DMS53 (cell line): Measurements from ENCODE around the gene PTGIR.

ENCODE experiments used
- DNase-seq: peaks from one replicate; lab custom pipeline; 2025; lab: John Stamatoyannopoulos, UW

PTGIR gene

GRCh38 chr19:46601318-46602224 is 23.3 kb downstream of the PTGIR start, which contains the start of gene CALM3:
TSS of gene CALM3 (plus strand) at chr19:46601330. CDS start at chr19:46601435, 105 bp downstream.
- DNase-seq = peak; percentile 42

DNA sequence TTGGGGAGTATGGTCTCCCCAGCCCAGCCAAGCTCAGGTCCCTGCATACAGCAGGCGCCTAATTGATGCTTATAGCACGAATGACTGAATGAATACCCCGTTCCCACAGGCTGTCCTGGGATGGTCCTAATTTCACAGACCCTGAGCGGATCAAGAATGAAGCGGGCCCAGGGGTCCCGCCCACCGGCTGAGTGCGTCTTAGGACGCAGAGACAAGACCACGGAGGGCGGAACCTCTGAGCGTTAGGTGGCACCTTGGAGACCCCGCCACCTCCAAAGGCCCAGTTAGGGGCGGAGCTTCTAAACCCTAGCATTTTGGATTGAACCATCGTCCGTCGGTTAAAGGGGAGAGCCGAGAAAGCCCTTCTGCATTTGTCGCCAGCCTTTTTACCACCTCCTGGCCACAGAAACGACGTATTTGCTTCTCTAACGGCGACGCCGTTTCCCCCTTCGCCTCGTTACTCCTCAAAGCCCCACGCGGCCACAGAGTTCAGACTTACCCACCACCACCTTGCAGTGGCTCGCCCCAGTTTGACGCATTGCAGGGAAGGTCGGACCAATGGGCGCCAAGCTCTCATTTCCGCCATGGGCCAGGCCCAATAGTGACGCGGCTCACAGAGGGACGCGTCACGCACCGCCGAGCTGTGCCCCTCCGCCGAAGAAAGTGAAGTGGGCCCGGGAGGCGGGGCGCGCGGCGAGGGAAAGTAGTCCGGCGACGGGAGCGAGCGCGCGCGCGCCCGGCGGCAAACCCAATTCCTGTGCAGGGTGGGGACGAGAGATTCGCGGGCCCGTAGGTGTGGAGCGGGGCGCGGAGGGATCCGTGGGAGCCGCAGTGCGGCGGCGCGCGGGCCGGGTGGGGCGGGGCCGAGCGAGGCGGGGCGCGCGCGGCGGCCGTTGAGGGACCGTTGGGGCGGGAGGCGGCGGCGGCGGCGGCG is 24.2 kb downstream of the PTGIR start:
- DNase-seq = peak; percentile 99

DNA sequence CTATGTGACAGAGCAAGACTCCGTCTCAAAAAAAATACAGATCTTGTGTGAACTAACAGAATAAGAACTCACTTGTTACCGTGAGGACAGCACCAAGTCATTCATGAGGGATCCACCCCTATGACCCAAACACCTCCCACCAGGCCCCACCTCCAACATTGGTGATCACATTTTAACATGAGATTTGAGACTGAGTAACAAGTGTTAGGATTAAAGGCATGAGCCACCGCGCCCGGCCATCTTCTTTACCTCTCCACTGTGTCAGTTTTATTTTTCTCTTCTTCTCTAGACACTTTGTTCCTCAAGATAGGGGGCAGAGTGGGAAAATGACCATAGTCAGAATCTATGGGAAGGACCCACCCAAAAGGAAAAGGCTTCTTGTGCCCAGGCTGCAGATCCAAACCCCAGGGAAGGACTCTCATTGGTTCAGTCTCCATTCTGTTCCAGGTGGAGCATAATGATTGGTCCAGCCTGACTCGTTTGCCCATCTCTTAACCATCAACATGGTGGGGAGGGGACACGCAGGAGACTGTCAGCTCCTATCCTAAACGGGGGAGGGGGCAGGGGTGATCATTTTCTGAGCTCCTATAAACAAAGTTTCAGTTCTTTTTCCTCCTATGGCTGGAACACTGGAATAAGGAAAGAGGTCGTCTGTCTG is 25.0 kb downstream of the PTGIR start:
- no peak for DNase-seq

- no peak for DNase-seq
Observed at GRCh38 chr19:46598372-46598917, 26.4 kb downstream of the PTGIR start.

DNA sequence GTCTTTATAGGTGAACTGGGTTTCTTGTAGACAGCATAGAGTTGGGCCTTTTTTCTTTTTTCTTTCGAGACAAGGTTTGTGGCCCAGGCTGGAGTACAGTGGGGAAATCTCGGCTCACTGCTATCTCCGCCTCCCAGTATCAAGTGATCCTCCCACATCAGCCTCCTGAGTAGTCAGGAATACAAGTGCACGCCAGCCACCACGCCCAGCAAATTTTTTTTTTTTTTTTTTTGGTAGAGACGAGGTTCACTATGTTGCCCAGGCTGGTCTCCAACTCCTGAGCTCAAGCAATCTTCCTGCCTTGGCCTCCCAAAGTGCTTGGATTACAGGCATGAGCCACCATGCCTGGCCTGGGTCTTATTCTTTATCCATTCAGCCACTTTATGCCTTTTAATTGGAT is 28.9 kb downstream of the PTGIR start:
- DNase-seq = no peak

DNA sequence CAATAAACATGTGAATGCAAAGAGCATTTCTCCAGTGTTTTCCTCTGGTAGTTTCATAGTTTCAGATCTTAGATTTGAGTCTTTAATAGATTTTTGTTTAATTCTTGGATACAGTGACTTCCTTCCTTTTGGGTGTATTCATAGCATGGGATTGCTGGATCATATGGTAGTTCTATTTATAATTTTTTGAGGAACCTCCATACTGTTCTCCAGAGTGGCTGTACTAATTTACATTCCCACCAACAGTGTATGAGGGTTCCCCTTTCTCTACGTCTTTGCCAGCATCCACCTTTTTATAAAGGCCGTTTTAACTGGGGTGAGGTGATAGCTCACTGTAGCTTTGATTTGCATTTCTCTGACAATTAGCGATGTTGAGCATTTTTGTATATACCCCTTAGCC is 33.0 kb downstream of the PTGIR start:
- no peak for DNase-seq

DNA sequence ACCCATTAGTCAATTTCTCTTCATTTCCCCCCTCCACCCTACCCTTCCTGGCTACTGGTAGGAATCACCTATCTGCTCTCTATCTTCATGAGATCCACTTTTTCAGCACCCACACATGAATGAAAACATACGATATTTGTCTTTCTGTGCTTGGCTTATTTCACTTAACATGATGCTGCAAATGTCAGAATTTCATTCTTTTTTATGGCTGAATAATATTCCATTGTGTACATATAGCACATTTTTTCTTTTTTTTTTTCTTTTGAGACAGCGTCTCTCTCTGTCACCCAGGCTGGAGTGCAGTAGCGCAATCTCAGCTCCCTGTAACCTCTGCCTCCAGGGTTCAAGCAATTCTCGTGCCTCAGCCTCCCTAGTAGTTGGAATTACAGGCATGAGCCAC is 33.6 kb downstream of the PTGIR start:
- no peak for DNase-seq

DNA sequence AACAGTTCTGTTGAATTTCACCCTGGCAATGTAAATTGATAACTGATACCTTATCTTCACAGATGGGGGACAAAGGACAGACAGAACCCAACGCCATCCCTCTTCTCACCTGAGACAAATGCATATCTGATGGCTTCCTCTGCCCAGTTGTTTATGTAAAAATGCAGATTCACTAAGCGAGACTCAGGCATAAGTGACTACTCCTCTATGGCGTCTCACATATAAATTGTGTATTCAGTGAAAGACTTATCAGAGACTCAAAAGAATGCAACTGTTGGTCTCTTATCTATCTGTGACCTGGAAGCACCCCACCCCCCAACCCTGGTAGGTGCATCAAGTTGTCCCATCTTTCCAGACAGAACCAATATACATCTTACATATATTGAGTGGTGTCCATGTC is 37.0 kb downstream of the PTGIR start:
- DNase-seq = no peak

GRCh38 chr19:46586294-46586693 is 38.6 kb downstream of the PTGIR start:
- peak; percentile 77 for DNase-seq

DNA sequence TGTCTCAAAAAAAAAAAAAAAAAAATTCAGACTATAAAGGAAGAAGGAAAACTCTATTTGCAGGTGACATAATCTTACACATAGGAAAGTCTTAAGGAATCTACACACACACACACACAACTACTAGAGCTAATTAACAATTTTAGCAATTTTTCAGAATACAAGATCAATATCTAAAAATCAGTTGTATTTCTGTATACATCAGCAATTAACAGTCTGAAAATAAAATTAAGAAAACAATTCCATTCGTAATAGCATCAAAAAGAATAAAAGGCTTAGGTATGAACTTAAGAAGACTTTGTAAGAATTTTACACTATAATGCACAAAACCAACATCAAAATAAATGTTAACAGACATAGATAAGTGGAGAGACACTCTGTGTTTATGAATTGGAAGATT is 39.4 kb downstream of the PTGIR start:
- no peak for DNase-seq

- no peak for DNase-seq
Observed at GRCh38 chr19:46580247-46580646, 44.6 kb downstream of the PTGIR start.

DNA sequence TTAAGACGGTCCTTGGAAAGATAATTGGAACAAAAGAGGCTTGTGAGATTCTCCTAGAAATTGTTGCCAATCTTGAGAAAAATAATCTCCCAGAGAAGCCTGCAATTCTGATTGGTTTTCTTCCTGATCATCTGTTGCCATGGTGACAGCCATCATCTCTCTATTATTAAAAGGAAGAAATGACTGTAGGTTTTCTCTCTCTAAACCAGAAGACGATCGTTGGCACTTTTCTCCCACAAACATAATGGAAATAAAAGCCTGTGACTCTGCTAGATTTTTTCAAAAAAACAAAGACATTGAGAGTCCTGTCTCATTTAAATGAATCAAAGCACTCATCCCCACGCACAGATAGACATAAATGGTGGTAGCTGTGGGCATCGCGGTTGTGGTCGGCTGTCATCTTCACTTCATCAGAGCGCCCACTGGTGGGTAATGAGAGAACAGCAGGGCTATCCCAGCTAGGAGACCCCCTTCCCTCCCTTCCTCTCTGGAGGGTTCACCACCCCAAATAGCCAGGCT is 45.5 kb downstream of the PTGIR start:
- peak; percentile 36 for DNase-seq

DNA sequence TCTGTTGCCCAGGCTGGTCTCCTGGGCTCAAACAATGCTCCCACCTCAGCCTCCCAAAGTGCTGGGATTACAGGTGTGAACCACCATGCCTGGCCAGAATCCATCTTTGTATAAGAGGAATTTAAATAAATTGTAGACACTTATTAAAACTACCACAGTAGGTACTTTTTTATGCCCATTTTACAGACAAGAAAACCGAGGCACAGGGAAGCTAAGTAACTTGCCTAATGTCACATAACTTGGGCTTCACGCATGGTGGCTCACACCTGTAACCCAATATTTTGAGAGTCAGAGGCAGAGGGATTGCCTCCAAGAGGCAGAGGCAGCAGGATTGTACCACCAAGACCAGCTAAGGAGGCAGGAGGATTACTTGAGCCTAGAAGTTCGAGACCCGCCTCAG is 46.4 kb downstream of the PTGIR start:
- no peak for DNase-seq

DNA sequence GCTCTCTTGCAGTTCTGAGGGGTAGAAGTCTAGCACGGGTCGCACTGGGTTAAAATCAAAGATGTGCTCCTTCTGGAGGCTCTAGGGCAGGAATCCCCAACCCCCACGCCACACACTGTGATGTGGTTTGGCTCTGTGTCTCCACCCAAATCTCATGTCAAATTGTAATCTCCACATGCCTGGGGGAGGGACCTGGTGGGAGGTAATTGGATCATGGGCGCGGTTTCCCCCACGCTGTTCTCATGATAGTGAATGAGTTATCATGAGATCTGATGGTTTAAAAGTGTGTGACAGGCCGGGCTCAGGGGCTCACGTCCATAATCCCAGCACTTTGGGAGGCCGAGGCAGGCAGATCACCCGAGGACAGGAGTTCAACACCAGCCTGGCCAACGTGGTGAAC is 50.4 kb downstream of the PTGIR start:
- DNase-seq = no peak

DNA sequence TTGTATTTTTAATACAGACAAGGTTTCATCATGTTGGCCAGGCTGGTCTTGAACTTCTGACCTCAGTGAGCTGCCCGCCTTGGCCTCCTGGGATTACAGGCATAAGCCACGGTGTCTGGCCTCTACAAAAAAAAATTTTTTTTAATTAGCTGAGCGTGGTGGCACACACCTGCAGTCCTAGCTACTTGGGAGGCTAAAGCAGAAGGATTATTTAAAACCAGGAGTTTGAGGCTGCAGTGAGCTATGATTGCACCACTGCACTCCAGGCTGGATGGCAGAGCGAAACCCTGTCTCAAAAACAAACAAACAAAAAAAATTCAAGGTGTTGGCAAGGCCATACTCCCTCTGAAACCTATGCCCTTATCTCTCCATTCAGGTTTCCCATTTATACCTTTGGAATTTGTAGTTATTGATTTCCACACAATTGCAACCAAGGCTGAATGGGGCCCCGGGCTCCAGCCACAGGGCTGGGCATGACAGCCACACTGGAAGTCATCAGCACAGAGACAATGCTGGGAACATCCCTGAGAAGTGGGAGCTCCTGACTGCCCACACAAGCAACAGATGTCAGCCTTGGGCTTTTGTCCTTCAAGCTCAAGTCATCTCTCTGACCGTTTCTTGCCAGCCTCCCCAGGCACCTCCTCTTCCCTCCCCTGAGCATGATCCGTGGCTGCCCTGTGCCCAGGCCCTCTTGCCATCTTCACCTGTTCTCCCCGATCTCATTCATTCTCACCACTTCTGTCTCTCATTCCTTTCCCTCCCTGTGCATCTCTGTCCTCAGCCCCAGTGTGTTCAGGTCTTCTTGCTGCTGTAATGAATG is 51.0 kb downstream of the PTGIR start:
- no peak for DNase-seq

DNA sequence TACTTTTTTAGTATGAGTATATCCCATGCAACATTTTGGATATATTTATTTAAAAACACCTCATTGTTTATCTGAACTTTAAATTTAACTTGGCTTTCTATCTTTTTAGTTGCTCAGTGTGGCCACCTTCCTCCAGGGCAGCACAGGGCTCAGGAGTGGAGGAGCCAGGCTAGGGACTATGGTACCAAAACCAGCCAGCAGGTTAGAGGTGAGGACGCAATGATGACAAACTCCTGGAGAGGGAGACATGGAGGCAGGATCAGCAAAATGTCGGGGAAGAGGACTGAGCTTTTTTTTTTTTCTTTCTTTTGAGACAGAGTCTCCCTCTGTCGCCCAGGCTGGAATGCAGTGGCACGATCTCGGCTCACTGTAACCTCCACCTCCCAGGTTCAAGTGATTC is 53.4 kb downstream of the PTGIR start:
- peak; percentile 78 for DNase-seq
